Measurements from ENCODE around the gene LRP1B. TPM values are rescaled to one million over a fixed set of nuclear protein-coding genes. Genes with fewer than 3 reads are reported as not detected.

LRP1B gene
- total and polyA plus RNA-seq, 2 of the 8 experiments (the other 6 are each of a cell fraction or from before 2014, with no cell fraction given), result 0.03 TPM; not detected in 1

- Histone ChIP-seq H2BK12ac (ENCODE audit: low read depth, low read length) (no peak overlapping the region), H3K4me3 (ENCODE audit: extremely low read depth in 1 of 4, insufficient read depth in 2 of 4, low read depth in 3 of 4, low read length in 4 of 4) (no peak overlapping the region), H3K4me2 (ENCODE audit: insufficient read depth in 1 of 2, low read depth in 2 of 2, low read length in 2 of 2) (no peak overlapping the region), H4K5ac (ENCODE audit: insufficient read length, low read depth, low read length) (no peak overlapping the region), H2AK5ac (ENCODE audit: low read depth, low read length) (no peak overlapping the region), H3K79me1 (ENCODE audit: low read depth, low read length) (no peaks in the 10 kb centered on the region), H3K4ac (replicated peaks; ENCODE audit: insufficient read length, low read depth, low read length) (no peak overlapping the region), H4K20me1 (replicated peaks in 1 of 2; ENCODE audit: control insufficient read depth in 1 of 2, insufficient read depth in 2 of 2, low read length in 2 of 2) (no peaks in the 10 kb centered on the region), H3K14ac (ENCODE audit: insufficient read length) (no peak overlapping the region), H2BK120ac (replicated peaks; ENCODE audit: low read depth, low read length) (no peak overlapping the region), H3K23ac (ENCODE audit: insufficient read length) (no peak overlapping the region), H3K9ac (replicated peaks in 1 of 4; ENCODE audit: extremely low read depth in 1 of 4, low read depth in 3 of 4, low read length in 3 of 4) (no peak overlapping the region), H3K27me3 (replicated peaks in 1 of 4; ENCODE audit: control insufficient read depth in 3 of 4, extremely low read depth in 1 of 4, insufficient read depth in 3 of 4, low read length in 3 of 4) (no peaks in the 10 kb centered on the region), H2AFZ (ENCODE audit: low read length) (no peak overlapping the region), H4K8ac (ENCODE audit: extremely low read depth, insufficient read depth, low read length) (no peak overlapping the region), H2BK5ac (ENCODE audit: low read depth, low read length) (no peak overlapping the region), H3K56ac (replicated peaks; ENCODE audit: insufficient read length, low read depth, low read length) (no peak overlapping the region), H2BK20ac (ENCODE audit: low read length) (no peak overlapping the region), H3K27ac (ENCODE audit: low read depth, low read length) (no peak overlapping the region), H3K18ac (ENCODE audit: extremely low read depth, low read length) (no peak overlapping the region), H3K79me2 (ENCODE audit: control insufficient read depth in 1 of 2, insufficient read depth in 2 of 2, low read length in 2 of 2) (no peaks in the 10 kb centered on the region), H3K4me1 (replicated peaks in 1 of 4; ENCODE audit: control insufficient read depth in 3 of 4, insufficient read depth in 4 of 4, low read length in 3 of 4) (no peaks in the 10 kb centered on the region), H3K36me3 (ENCODE audit: control insufficient read depth in 2 of 4, insufficient read depth in 4 of 4, low read length in 3 of 4) (no peaks in the 10 kb centered on the region), H2BK15ac (ENCODE audit: low read length) (no peak overlapping the region), H4K91ac (replicated peaks; ENCODE audit: insufficient read length, low read length) (no peak overlapping the region), H3K9me3 (ENCODE audit: insufficient read depth in 2 of 2, low read depth in 1 of 2, low read length in 1 of 2) (no peaks in the 10 kb centered on the region), H3K23me2 (ENCODE audit: low read depth, low read length) (no peaks in the 10 kb centered on the region)
- FAIRE-seq, result no peak
- no peak for DNase-seq (ENCODE audit: low read depth in 1 of 2, low spot score in 2 of 2)
- ChIA-PET POLR2A (ENCODE audit: partially characterized antibody) (no interaction called here), CTCF (ENCODE audit: partially characterized antibody) (no interaction called here)
- TF ChIP-seq NANOG (IDR thresholded peaks at IDR 0.05; ENCODE audit: insufficient read depth, low read depth, low read length, poor library complexity, severe bottlenecking), result no peak
- no peak for TF ChIP-seq POLR2A (IDR thresholded peaks at IDR 0.05; ENCODE audit: control extremely low read depth in 1 of 2, low read depth in 2 of 2, low read length in 2 of 2)
- no peak for TF ChIP-seq SP4 (IDR thresholded peaks at IDR 0.05; ENCODE audit: low read length)
- no peak for TF ChIP-seq ZNF274 (IDR thresholded peaks at IDR 0.05; ENCODE audit: borderline replicate concordance, extremely low read depth, low read length)
- no peak for TF ChIP-seq EP300 (IDR thresholded peaks at IDR 0.05; ENCODE audit: borderline replicate concordance in 1 of 2, low read depth in 2 of 2, low read length in 2 of 2)
- no peak for TF ChIP-seq SAP30 (IDR thresholded peaks at IDR 0.05; ENCODE audit: insufficient read depth, insufficient replicate concordance, low read length)
- TF ChIP-seq POLR2AphosphoS5 (IDR thresholded peaks at IDR 0.05; ENCODE audit: low read depth, low read length), result no peak
- TF ChIP-seq ASH2L (IDR thresholded peaks at IDR 0.05; ENCODE audit: low read length), result no peak
- no peak for TF ChIP-seq KDM1A (IDR thresholded peaks at IDR 0.05; ENCODE audit: borderline replicate concordance, low read length)
- TF ChIP-seq RXRA (IDR thresholded peaks at IDR 0.05; ENCODE audit: insufficient read depth, low read depth, low read length), result no peak
- TF ChIP-seq KDM5A (IDR thresholded peaks at IDR 0.05; ENCODE audit: low read length), result no peak
- no peak for TF ChIP-seq JUND (IDR thresholded peaks at IDR 0.05; ENCODE audit: low read length)
- no peak for TF ChIP-seq BACH1 (IDR thresholded peaks at IDR 0.05; ENCODE audit: low read length)
- TF ChIP-seq GTF2F1 (IDR thresholded peaks at IDR 0.05; ENCODE audit: borderline replicate concordance, low read depth, low read length), result no peak
- TF ChIP-seq RNF2 (IDR thresholded peaks at IDR 0.05; ENCODE audit: borderline replicate concordance, low read depth, low read length, missing control alignments, poor library complexity, severe bottlenecking), result no peak
Observed at GRCh38 chr2:141439524-141439923, 691.3 kb downstream of the LRP1B start.

Measured in H1 (cell line).